Chondrocyte (in vitro differentiated cells): ENCODE data around the gene KRTAP10-1. TPM values are rescaled to one million over a fixed set of nuclear protein-coding genes. Genes with fewer than 3 reads are reported as not detected.
A peak's percentile ranks its signal among the peaks of the same experiment; 100 is the strongest.

Experiments
- DNase-seq: peaks from one replicate; pipeline ENCODE4 v3.0.0; 2021; ENCODE audit warnings: mixed read lengths, low spot score
- H3K27ac Mint-ChIP-seq: one replicate; pipeline ENCODE4 v1.8.0; 2021; ENCODE audit warnings: mild to moderate bottlenecking, moderate library complexity, mixed read lengths; ENCODE audit not compliant: unreplicated experiment
- H3K27me3 Mint-ChIP-seq: 2 replicates; pipeline ENCODE4 v1.8.0; 2021; ENCODE audit warnings: low read depth, mixed read lengths
- H3K36me3 Mint-ChIP-seq: 2 replicates; pipeline ENCODE4 v1.8.0; 2021; ENCODE audit warnings: low read depth, mixed read lengths
- H3K4me1 Mint-ChIP-seq: 2 replicates; pipeline ENCODE4 v1.8.0; 2021; ENCODE audit warnings: low read depth, mild to moderate bottlenecking, mixed read lengths
- H3K4me3 Mint-ChIP-seq: one replicate; pipeline ENCODE4 v1.8.0; 2021; ENCODE audit warnings: mild to moderate bottlenecking, moderate library complexity, mixed read lengths; ENCODE audit not compliant: unreplicated experiment
- H3K9me3 Mint-ChIP-seq: 2 replicates; pipeline ENCODE4 v1.8.0; 2021; ENCODE audit warnings: low read depth, mixed read lengths
- CTCF ChIP-seq: fragments of 200-600 bp; sonication (generic); IDR thresholded peaks from 2 replicates; pipeline ENCODE4 v1.5.0; 2021; ENCODE audit warnings: antibody characterized with exemption, mild to moderate bottlenecking, moderate library complexity
- total RNA-seq: library from RNA; stranded (reverse); gene quantifications from 3 replicates; pipeline ENCODE4 v1.2.1, GENCODE V29; 2021

The KRTAP10-1 gene
- total RNA-seq, 1 donor from 2014 or later, result not detected

DNA sequence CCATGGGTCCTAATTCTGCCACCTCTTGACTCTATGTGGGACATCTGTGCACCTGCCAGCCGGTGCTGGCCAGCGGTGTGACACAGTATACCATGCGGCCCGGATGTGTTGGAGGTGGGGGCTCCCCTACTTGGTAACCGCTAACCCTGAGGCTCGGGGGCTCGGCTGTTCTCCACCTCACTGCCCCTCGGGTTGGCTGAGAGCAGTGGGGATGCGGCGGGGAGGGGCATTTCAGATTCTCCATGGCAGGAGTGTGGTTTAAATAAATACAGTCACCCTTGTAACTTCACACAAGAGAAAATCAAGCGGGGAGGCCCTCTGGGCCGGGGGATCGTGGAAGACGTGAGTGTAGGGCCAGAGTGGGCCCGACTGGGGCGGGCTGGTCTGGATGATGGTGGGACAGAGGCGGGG lies 11.0 kb downstream of the KRTAP10-1 start:
- no peaks in the 10 kb centered on the region for H3K36me3 Mint-ChIP-seq
- DNase-seq, result peak; percentile 81
- no peak for TF ChIP-seq CTCF
- H3K27me3 Mint-ChIP-seq, result peaks cover 13% of the 10 kb centered on the region
- H3K27ac Mint-ChIP-seq, result no peak overlapping the region
- H3K4me3 Mint-ChIP-seq, result no peak overlapping the region
- H3K9me3 Mint-ChIP-seq, result no peaks in the 10 kb centered on the region
- no peaks in the 10 kb centered on the region for H3K4me1 Mint-ChIP-seq

GRCh38 chr21:44528634-44528995 lies 11.4 kb downstream of the KRTAP10-1 start:
- no peak for DNase-seq
- Mint-ChIP-seq H3K9me3 (no peaks in the 10 kb centered on the region), H3K27ac (no peak overlapping the region), H3K4me1 (no peaks in the 10 kb centered on the region), H3K4me3 (no peak overlapping the region), H3K36me3 (no peaks in the 10 kb centered on the region), H3K27me3 (peaks cover 13% of the 10 kb centered on the region)
- no peak for TF ChIP-seq CTCF

GRCh38 chr21:44527983-44528633 lies 11.9 kb downstream of the KRTAP10-1 start:
- TF ChIP-seq CTCF, result no peak
- peak; percentile 84 for DNase-seq
- Mint-ChIP-seq H3K36me3 (no peaks in the 10 kb centered on the region), H3K27me3 (peaks cover 13% of the 10 kb centered on the region), H3K4me3 (no peak overlapping the region), H3K27ac (no peak overlapping the region), H3K9me3 (no peaks in the 10 kb centered on the region), H3K4me1 (no peaks in the 10 kb centered on the region)

GRCh38 chr21:44527156-44527982 lies 12.6 kb downstream of the KRTAP10-1 start:
- no peak for TF ChIP-seq CTCF
- DNase-seq, result peak; percentile 51
- Mint-ChIP-seq H3K9me3 (no peaks in the 10 kb centered on the region), H3K4me3 (no peak overlapping the region), H3K27ac (no peak overlapping the region), H3K4me1 (no peaks in the 10 kb centered on the region), H3K27me3 (peaks cover 13% of the 10 kb centered on the region), H3K36me3 (no peaks in the 10 kb centered on the region)

DNA sequence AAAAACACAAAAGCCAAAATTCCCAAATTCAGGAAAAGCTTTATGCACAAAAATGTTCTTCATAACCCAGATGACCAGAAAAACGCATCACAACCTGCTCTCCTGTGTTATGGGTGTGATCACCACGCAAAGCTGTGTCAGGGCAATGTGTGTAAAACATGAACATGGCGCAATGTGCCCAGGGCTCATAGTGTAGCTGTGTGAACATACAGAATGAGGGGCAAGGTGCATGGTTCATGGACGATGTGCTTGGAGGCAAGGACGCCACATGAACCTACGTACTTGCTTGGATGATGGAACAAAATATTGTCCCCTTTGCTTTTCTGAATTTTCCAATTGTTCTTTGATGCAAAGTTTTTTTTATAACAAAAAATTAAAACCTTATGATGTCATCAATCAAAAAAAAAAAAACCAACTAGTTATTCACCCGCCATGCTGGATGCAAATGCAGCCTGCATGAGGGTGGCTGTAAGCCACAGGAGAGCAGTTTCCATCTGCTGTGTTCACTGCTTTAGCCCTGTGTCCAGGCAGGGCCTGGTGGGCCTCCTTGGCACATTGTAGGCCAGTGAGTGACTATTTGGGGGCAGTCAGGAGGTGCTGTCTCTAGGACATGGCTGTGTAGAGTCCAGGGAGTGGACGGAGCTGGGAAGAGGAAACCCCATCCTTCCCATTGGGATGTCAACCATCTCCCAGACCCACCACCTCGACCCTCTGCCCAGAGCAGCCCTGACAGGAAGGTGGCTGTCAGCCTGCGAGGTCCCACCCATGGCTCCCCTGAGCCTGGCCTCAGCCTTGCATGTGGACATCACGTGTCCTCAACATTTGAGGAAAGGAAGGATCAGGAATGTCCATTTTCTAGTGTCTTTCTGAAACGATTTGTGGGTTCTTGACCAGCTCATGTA lies 13.6 kb downstream of the KRTAP10-1 start:
- H3K27me3 Mint-ChIP-seq, result peaks cover 9% of the 10 kb centered on the region
- no peak overlapping the region for H3K27ac Mint-ChIP-seq
- H3K9me3 Mint-ChIP-seq, result no peaks in the 10 kb centered on the region
- no peaks in the 10 kb centered on the region for H3K4me1 Mint-ChIP-seq
- no peak for TF ChIP-seq CTCF
- DNase-seq, result peak; percentile 65
- no peaks in the 10 kb centered on the region for H3K36me3 Mint-ChIP-seq
- H3K4me3 Mint-ChIP-seq, result no peak overlapping the region
